ENCODE measurements around the gene PRKN. TPM values are rescaled to one million over a fixed set of nuclear protein-coding genes. Genes with fewer than 3 reads are reported as not detected.

PRKN gene
- total RNA-seq, 1 experiment from 2014 or later: not detected

DNA sequence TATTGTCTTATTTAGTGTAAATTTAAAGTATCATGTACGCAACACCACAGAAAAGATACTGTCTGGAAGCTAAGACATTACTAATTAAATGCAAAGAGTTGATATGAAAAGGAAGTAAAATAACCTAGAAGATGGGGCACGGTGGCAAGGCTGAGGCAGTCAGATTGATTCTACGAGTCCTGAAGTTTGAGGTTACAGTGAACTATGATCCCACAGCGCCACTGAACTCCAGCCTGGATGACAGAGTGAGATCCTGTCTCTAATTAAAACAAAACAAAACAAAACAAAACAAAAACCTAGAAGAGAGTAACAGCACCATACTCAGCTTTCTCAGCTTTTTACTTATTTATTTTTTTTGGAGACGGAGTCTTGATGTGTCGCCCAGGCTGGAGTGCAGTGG lies 199.0 kb downstream of the PRKN start:
- no peak overlapping the region for H3K27ac ChIP-seq
- H3K36me3 ChIP-seq (ENCODE audit: low read depth): no peaks in the 10 kb centered on the region
- no peak overlapping the region for H3K4me2 ChIP-seq
- no TSS peak for BruUV-seq (replicated peaks)
- no peak for DNase-seq
- no peak overlapping the region for H3K4me3 ChIP-seq
- intact Hi-C loops (cut with micrococcal nuclease; ENCODE audit: unreplicated experiment): no loop called here
- no peaks in the 10 kb centered on the region for H3K9me2 ChIP-seq (ENCODE audit: insufficient read depth)
- TF ChIP-seq, protein P1, sequence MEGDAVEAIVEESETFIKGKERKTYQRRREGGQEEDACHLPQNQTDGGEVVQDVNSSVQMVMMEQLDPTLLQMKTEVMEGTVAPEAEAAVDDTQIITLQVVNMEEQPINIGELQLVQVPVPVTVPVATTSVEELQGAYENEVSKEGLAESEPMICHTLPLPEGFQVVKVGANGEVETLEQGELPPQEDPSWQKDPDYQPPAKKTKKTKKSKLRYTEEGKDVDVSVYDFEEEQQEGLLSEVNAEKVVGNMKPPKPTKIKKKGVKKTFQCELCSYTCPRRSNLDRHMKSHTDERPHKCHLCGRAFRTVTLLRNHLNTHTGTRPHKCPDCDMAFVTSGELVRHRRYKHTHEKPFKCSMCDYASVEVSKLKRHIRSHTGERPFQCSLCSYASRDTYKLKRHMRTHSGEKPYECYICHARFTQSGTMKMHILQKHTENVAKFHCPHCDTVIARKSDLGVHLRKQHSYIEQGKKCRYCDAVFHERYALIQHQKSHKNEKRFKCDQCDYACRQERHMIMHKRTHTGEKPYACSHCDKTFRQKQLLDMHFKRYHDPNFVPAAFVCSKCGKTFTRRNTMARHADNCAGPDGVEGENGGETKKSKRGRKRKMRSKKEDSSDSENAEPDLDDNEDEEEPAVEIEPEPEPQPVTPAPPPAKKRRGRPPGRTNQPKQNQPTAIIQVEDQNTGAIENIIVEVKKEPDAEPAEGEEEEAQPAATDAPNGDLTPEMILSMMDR (conservative IDR thresholded peaks at IDR 0.05): no peak
- TF ChIP-seq EZH2 (IDR thresholded peaks at IDR 0.05; ENCODE audit: low read depth): no peak
- H3K4me1 ChIP-seq (replicated peaks; ENCODE audit: insufficient read depth): no peaks in the 10 kb centered on the region
- no peaks in the 10 kb centered on the region for H3F3A ChIP-seq (ENCODE audit: insufficient read depth, low read depth)
- ChIA-PET POLR2A (ENCODE audit: unreplicated experiment) (no interaction called here), CTCF (no interaction called here)
- no peaks in the 10 kb centered on the region for H3K9me3 ChIP-seq (ENCODE audit: insufficient read depth, low read depth)
- no peak overlapping the region for H2AFZ ChIP-seq
- H3K27me3 ChIP-seq (ENCODE audit: insufficient read depth, low read depth): peaks cover 30% of the 10 kb centered on the region
- no peaks in the 10 kb centered on the region for H3K79me2 ChIP-seq (ENCODE audit: low read depth)
- H4K20me1 ChIP-seq (ENCODE audit: insufficient read depth): no peaks in the 10 kb centered on the region; the same call in 1 of the 2 replicates

DNA sequence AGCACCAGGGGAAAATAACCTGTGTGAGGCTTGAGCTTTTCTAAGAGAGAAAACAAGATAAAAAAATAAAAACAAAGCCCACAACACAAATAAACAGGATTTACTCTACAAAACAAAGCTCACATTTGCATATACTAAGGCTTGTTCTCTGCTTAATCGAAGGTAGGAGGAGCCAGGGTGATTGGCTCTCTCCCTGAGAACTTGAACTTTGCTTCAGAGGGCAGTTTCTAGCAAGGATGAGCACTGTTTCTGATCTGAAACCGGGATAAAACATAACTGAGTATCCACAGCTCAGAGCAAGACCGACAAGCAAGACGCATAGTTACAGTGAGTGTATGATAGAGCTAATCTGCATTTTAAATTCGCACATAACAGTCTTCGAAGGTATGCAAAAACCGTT lies 200.6 kb downstream of the PRKN start:
- Histone ChIP-seq H3F3A (ENCODE audit: insufficient read depth, low read depth) (no peaks in the 10 kb centered on the region), H2AFZ (no peak overlapping the region), H3K27ac (no peak overlapping the region), H3K4me1 (replicated peaks; ENCODE audit: insufficient read depth) (no peaks in the 10 kb centered on the region), H3K79me2 (ENCODE audit: low read depth) (no peaks in the 10 kb centered on the region), H4K20me1 (ENCODE audit: insufficient read depth) (no peaks in the 10 kb centered on the region; the same call in 1 of the 2 replicates), H3K9me3 (ENCODE audit: insufficient read depth, low read depth) (no peaks in the 10 kb centered on the region), H3K27me3 (ENCODE audit: insufficient read depth, low read depth) (peaks cover 23% of the 10 kb centered on the region; the same call in 1 of the 2 replicates), H3K9me2 (ENCODE audit: insufficient read depth) (no peaks in the 10 kb centered on the region), H3K4me2 (no peak overlapping the region), H3K4me3 (no peak overlapping the region), H3K36me3 (ENCODE audit: low read depth) (no peaks in the 10 kb centered on the region)
- POLR2A ChIA-PET (ENCODE audit: unreplicated experiment): no interaction called here
- intact Hi-C loops (cut with micrococcal nuclease; ENCODE audit: unreplicated experiment): no loop called here
- CTCF ChIA-PET: no interaction called here
- TF ChIP-seq EZH2 (IDR thresholded peaks at IDR 0.05; ENCODE audit: low read depth): no peak
- TF ChIP-seq, protein P1 (conservative IDR thresholded peaks at IDR 0.05): no peak
- BruUV-seq (replicated peaks): no TSS peak
- no peak for DNase-seq

DNA sequence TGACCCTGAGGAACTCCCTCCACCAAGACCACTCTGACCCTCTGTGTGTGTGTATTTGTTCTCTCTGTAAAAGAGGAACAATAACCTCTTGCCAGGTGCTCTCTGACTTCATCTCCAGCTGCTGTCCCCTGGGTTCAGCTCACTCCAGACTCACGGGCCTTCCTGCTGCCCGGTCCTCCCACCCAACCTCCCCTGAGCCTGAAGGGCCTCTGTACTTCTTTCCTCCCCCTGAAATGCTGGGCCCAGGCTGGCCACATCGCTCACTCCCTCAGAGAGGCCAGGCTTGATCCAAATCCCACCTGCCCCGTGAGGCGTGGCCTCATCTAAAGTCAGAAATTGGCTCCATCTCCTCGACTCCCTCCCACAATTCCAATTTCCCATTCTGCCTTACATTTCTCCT lies 202.4 kb downstream of the PRKN start:
- CTCF ChIA-PET: no interaction called here
- H3K79me2 ChIP-seq (ENCODE audit: low read depth): no peaks in the 10 kb centered on the region
- no peaks in the 10 kb centered on the region for H3K4me1 ChIP-seq (replicated peaks; ENCODE audit: insufficient read depth)
- no peak overlapping the region for H2AFZ ChIP-seq
- intact Hi-C loops (cut with micrococcal nuclease; ENCODE audit: unreplicated experiment): no loop called here
- H3K36me3 ChIP-seq (ENCODE audit: low read depth): no peaks in the 10 kb centered on the region
- no peaks in the 10 kb centered on the region; the same call in 1 of the 2 replicates for H4K20me1 ChIP-seq (ENCODE audit: insufficient read depth)
- H3F3A ChIP-seq (ENCODE audit: insufficient read depth, low read depth): no peaks in the 10 kb centered on the region
- H3K4me3 ChIP-seq: no peak overlapping the region
- H3K4me2 ChIP-seq: no peak overlapping the region
- H3K27me3 ChIP-seq (ENCODE audit: insufficient read depth, low read depth): peaks cover 17% of the 10 kb centered on the region; the same call in 1 of the 2 replicates
- TF ChIP-seq, protein P1 (conservative IDR thresholded peaks at IDR 0.05): no peak
- TF ChIP-seq EZH2 (IDR thresholded peaks at IDR 0.05; ENCODE audit: low read depth): no peak
- POLR2A ChIA-PET (ENCODE audit: unreplicated experiment): no interaction called here
- no peaks in the 10 kb centered on the region for H3K9me2 ChIP-seq (ENCODE audit: insufficient read depth)
- H3K9me3 ChIP-seq (ENCODE audit: insufficient read depth, low read depth): no peaks in the 10 kb centered on the region
- no peak overlapping the region for H3K27ac ChIP-seq
- no TSS peak for BruUV-seq (replicated peaks)
- DNase-seq: no peak
